HG03354 (cell line): ENCODE measurements around the gene EPHB1.
"Not testable (repeated sequence)": the region's sequence is repeated elsewhere in the genome, so short reads cannot be mapped to it uniquely, and the experiment has no call there.

ENCODE experiments used
- ATAC-seq: cut with Tn5 transposase; IDR thresholded peaks from one replicate; pipeline ENCODE4 v1.9.1; 2021; ENCODE audit warnings: mild to moderate bottlenecking; ENCODE audit not compliant: unreplicated experiment, poor library complexity, severe bottlenecking

EPHB1 gene

DNA sequence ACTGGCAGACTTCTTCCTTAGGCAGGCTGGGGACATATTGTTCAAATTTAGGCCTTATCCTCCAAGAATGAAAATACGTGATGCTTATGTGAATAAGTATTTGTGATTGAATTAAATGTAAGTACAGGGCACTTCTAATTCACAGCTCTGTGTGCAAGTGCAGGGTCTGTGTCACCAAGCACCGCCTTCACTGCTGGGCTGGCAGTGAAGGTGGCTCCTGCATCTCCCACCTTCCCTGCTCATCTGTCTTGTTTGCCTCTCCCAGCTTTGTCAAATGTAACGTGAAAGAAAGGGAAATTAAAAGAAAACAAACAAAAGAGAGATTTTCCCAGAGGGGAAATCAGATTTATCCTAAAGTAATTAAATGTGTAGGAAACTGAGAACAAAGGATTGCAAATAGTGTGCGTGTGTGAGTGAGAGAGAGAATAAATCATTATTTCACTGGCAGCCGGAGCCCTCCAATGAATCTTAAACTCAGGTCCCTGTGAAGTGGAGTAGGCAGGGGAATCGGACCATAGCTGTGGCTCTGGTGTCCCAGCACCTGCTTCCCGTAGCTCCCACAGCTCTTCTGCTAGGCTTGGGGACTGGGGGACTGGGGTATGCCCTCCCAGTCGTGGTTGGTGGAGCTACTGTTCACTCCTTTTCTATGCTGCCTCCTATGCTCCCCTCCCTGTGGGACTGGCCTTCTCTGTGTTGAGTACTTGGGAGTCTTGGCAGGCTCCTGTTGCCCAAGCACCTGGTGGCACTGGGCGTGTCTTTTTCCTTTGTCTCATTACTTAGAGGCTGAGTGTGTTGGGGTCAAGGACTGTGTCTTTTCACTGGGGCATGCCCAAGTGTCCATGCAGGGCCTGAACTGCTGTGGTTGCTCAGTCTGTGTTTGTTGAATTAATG, 222.2 kb downstream of the EPHB1 start:
- no peak for ATAC-seq

DNA sequence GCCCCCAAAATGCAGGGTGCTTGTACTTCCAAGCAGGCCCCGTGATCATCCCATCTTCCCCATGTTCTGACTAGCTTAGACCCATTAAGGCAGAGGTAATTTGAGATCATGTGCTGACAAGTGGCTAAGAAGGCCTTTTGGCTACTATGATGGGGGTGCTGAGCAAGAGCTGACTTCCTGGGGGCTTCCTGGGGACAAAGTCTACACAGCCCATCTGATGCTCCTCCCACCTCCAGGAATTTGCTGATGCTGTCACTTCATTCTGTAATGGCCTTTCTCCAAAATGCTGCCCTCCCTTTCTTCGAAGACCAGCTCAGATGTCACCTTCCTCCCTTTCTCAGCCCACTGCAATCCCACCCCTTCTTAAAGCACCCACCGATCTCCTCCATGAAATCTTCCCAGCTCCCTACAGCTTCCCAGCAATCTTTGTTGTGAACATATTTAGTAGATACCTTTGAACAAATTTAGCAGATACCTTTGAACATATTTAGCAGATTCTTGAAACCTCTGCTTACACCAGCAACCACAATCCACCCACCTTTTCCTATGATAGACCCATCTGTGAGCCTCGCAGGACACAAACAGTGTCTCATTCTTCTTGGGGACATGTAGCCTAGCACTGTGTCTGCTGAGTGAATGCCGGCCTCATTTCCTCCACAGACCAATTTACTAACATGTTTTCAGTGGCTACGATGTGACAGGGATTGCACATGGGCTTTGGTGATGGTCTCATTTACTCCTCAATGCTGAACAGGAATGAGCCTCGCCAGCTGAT, 223.3 kb downstream of the EPHB1 start:
- no peak for ATAC-seq

DNA sequence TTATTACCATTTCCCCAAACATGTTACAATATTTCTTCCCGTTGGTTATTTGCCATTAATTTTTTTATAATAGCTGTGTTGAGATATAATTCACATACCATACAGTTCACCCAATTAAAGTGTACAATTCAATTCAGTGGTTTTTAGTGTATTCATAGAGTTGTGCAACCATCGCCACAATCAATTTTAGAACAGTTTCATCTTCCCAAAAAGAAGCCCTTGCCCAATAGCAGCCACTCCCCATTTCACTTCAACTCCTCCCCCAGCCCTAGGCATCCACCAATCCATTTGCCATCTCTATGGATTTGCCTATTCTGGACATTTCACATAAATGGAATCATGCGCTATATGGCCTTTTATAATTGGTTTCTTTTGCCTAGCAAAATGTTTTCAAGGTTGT, 225.1 kb downstream of the EPHB1 start:
- ATAC-seq, result no peak

DNA sequence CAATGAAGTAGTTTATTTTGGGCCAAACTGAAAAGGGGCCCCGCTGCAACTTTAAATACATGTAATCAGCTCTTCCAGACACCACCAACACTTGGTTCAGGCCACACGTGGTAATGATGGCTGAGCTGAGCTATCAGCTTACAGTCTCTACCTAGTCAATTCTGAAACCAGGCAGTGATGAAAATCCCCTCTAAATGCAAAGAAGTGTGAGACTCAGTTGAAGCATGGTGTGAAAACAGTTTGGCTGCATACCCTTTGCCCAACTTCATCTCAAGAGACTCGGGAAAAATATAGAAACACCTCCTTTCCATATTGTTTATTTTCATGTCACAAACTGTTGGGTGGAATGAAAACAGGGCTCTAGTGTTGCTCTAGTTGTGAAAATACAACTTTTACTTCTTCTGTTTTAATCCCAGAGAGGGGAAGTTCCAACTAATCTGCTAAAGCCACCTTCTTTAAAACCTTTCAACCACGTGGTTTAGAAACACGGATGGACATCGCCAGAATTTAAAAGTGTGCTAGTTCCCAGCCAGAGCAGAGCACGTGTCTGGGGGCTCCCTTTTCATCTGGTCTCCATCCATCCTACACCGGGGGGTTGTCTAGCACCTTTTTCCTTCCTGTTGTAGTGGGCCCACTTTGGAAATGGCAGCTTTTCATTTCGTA, 229.1 kb downstream of the EPHB1 start:
- no peak for ATAC-seq

DNA sequence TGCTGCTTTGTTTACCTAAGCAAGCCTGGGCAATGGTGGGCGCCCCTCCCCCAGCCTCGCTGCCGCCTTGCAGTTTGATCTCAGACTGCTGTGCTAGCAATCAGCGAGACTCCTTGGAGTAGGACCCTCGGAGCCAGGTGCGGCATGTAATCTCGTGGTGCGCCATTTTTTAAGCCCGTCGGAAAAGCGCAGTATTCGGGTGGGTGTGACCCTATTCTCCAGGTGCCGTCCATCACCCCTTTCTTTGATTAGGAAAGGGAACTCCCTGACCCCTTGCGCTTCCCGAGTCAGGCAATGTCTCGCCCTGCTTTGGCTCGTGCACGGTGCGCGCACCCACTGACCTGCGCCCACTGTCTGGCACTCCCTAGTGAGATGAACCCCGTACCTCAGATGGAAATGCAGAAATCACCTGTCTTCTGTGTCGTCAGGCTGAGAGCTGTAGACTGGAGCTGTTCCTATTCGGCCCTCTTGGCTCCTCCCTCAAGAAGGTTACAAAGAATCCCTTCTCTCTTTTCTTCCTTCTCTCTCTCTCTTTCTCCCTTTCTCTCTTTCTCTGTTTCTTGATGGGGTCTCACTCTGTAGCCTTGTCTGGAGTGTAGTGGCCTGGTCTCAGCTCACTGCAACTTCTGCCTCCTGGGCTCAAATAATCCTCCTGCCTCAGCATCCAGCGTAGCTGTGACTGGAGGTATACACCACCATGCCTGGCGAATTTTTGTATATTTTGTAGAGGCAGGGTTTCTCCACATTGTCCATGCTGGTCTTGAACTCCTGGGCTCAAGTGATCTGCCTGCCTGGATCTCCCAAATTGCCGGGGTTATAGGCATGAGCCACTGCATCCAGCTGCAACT, 235.9 kb downstream of the EPHB1 start:
- ATAC-seq, result not testable (repeated sequence)

DNA sequence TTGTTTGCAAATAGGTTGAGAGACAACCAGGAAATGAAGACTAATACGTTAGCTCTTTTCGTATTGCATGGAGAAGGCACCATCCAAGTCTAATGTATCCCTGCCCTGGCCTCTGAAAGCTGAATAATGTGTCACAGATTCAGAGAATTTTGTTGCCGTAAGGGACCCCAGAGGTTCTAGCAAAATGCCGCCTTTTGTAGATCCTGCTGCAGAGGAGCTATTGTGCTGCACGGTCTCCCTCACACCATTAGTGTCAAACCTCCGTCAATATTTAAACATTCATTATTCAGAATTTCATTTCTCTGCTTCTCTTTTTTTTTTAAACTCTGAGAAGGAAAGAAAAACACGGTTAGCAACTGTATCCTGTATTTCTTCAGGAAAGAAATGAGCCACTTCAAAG, 238.7 kb downstream of the EPHB1 start:
- no peak for ATAC-seq

DNA sequence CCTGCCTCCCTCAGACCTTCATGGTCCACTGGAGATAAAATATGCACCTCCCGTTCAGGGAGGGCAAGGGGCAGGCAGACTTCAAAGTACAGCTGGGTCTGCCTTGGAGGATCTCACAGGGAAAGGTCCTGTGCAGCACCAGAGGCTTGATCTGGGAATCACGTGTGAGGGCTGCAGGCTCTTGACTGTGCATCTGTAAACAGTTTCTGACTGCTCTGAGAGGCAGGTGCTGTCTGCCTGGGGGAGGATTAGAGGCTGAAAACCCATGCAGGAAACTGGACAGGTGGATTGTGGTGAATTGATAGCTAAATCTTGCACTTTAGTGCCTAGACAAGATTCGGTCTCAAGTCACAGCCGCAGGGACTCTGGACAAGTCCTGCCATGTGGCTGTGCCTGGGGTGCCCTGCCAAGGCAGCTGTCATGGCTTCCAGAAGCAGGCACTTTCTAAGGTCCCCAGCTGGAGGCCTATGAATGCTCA, 239.3 kb downstream of the EPHB1 start:
- no peak for ATAC-seq

DNA sequence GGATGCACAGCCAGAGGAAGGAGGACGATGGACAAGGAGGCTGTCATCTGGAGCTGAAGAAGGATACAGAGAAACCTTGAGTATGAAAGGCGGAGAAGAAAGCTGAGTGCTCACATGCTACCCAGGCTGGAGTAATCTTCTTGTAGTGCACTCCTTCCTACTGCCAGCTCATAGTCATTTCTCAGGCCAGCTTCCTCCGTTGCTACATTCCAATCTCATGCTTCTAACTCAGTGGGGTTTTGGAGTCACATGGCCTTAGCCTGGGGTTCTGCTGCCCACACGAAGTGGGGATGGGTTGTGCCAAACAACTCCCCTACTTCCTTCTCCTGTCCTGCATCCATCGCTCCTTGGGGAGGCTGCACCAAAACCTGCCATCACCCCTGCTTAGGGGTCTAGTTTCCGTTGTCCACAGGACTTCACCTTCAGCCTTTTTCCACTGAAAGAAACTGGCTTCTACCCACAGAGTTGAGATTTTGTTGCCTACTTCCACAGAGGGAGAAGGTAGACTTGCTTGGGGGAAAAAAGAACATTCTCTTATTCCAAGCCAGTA, 239.9 kb downstream of the EPHB1 start:
- no peak for ATAC-seq

DNA sequence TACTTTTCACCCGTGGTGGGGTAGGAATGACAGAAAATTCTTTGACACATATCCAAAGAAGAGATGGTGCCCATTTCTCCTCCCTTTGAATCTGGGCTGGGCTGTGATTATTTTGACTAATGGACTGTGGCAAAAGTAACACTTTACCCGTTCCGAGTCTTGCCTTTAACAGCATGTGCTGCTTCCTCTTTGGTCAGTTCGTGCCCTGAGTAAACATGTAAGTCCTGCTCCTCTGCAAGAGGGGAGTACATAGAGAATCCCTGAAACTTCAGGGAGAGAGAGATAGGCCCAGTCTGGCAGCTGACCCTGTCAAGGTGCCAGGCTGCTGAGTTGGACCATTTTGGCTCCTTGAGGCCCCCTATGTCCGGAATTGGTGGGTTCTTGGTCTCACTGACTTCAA, 243.1 kb downstream of the EPHB1 start:
- ATAC-seq, result no peak

DNA sequence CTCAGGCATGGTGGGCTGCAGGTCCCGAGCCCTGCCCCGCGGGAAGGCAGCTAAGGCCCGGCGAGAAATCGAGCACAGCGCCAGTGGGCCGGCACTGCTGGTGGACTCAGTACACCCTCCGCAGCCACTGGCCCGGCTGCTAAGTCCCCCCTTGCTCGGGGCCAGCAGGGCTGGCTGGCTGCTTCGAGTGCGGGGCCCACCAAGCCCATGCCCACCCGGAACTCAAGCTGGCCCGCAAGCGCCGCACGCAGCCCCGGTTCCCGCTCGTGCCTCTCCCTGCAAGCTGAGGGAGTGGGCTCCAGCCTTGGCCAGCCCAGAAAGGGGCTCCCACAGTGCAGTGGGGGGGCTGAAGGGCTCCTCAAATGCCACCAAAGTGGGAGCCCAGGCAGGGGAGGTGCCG, 244.5 kb downstream of the EPHB1 start:
- not testable (repeated sequence) for ATAC-seq

DNA sequence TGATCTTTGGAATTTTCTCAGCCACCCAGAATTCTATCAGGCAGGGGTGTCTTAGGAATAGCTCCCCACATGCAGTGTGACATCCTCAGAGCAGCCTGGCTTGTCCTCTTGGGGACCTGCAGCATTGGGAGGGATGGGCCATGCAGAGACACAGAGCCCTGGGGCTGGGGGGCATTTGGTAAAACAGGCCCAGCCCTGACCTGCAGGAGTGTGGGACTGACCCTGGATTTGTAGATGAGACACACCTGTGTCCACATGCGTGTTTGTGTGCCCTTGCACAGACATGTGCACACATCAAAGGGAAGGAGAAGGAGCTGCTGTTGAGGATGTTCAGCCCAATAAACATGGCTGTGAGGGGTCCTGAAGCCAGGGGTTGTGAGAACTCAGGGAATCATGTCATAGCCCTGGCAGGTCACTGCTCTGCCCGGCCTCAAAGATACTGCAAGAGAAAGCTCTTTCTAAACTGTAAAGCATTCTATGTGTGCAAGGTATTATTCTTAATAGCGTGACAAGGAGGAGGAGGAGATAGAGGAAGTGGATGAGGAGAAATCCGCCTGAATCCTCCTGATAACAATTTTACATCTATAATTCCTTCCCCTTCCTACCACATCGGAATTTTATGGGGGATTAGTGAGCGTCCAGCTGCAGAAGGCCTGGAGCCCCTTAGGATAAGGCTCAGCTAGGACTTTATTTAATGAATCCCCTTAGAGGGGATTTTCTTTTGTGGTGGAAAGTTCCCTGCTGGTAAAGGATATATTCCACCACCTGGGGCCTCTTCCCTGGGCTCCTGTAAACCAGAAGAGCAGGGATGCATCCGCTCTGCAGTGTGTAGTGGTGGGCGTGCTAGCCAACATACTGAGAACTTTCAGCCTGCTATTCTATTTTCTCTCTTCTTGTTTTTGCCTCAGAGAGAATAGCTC, 245.5 kb downstream of the EPHB1 start:
- ATAC-seq, result no peak

DNA sequence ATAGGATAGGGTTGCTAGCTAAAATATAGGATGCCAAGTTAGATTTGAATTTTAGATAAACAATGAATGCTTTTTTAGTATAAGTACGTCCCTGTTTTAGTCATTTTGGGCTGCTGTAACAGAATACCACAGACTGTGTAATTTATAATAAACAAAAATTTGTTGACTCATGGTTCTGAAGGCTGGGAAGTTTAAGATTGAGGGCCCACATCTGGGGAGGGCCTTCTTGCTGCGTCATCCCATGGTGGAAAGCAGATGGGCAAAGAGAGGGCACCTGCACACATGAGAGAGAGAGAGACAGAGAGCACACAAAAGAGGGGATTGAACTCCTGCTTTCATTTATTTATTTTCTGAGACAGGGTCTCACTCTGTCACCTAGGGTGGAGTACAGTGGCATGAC, 246.5 kb downstream of the EPHB1 start:
- no peak for ATAC-seq

DNA sequence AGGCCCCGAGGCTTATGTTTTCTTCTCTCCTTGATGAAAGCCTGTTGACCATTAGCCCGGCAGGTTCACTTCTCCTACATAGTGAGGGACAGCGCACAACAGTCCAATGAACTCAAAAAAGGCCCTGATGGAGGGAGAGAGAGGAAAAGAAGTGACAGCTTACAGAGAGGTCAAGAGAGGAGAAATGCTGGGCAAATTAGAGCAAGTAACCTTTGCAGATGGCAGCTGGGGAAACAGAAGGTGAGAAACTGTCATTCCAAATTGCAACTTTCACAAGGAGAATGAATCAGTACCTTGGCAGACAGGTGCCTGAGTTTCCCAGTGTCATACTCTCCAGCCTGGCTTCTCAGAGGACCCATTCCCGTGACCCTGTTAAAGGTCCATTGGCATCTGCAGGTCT, 252.0 kb downstream of the EPHB1 start:
- ATAC-seq, result no peak

DNA sequence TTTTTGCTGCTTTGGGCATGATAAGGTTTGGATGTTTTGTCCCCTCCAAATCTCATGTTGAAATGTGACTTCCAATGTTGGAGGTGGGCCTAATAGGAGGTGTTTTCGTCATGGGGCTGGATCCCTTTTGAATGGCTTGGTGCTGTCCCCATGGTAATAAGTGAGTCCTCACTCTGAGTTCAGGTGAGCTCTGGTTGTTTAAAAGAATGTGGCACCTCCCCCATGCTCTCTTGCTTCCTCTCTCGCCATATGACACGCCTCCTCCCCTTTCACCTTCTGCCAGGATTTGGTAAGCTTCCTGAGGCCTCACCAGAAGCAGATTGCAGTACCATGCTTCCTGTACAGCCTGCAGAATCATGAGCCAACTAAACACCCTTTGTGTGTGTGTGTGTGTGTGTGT, 255.5 kb downstream of the EPHB1 start:
- ATAC-seq, result no peak

DNA sequence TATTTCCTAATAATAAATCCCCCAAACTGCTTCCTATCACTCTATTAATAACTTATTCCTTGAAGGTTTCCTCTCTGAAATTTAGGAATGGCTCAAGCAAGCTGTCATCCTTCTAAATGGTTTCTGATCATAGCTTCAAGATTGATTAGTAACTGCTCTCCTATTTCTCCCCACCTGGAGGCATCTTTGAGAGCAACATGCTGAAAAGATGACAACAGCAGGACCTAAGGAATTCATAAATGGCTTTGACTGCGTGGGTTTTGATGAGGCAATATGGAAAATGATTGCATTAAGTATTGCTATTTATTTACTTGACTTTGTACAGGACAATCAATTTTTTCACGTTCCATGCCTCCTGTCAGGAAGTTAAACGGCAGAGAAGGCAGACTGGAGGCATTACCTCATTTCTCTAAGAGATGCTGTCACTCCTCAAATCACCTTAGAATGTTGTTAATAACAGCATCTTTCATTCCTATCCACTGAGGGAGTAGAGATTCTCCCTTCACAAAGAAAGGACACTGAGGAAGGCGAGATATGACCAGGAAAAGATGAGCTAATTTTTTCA, 256.4 kb downstream of the EPHB1 start:
- no peak for ATAC-seq

DNA sequence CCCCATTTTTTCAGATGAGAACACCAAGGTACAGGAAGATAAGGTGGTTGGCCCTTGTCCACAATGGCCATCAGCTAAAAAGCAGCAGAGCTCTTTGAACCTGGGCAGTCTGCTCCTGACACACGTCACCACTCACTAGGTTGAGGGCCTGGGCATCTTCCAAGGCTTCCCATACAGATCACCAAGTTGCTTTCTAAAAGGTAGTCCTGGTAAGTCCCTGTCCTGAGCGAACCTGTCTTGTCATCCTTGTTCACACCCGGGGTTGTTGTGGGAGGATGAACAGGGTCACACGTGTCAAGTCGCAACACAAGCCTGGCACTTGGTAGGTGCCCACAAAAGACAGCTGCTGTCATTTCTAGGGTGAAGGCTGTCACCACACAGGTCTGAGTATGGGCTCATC, 260.4 kb downstream of the EPHB1 start:
- ATAC-seq, result no peak

DNA sequence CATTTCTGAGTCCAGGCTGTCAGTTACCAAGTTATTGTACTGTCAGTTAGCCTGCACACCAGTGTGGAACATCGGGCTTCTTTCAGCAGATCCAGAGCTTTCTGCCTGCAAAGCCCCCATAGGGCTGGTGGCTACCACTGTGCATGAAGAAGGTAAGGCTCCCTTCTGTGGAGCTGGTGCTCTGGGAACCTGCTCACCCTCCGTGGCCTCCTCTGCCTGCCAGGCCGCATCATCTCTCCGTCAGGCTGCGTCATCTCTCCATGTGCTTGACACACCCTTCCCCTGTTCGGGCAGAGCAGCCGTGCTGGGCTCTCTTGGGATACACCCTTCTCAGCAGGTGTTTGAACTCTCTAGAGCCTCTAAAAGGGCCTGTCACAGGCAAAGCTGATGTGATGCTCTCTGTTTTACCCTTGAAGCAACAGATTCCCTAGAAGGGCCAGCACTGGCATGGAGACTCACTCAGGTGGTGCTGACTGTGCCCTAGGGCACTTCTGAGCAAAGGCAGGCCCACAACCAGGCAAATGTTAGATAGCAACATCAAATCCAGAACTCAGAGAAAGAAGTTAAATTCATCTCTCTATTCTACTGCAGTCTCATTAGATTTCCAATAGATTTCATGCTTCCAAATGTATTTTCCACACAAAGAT, 261.1 kb downstream of the EPHB1 start:
- ATAC-seq, result no peak
